ENCODE results near the gene FOXR1.
A peak's percentile ranks its signal among the peaks of the same experiment; 100 is the strongest.
"Not testable (repeated sequence)": the region's sequence is repeated elsewhere in the genome, so short reads cannot be mapped to it uniquely, and the experiment has no call there.

Gene FOXR1

GRCh38 chr11:118958577-118958976, 13.0 kb upstream of the FOXR1 start:
- no peak overlapping the region for H3K4me3 ChIP-seq (ENCODE audit: low read length)
- no peak for TF ChIP-seq CTCF (conservative IDR thresholded peaks at IDR 0.05; ENCODE audit: low read length)
- DNase-seq (ENCODE audit: low read depth), result no peak

DNA sequence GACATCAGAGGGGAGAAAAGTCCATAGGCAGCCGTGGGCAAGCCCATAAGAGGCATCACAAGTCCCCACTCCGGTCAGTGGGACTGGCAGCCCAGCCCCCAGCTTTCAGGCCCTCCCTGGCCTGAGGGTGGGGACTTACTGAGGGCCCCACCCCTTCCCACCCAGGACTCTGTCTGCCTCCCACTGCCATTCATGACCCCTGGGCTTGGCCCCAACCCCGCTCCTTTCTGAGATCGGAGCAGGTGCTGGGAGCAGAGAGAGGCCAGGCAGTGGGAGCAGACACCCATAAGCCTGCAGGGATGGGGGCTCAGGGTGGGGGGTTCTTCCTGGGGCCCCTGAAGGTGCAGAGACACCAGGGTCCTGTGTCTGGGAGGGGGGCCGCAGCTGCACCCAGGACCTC, 10.4 kb upstream of the FOXR1 start:
- TF ChIP-seq CTCF (conservative IDR thresholded peaks at IDR 0.05; ENCODE audit: low read length), result no peak
- H3K4me3 ChIP-seq (ENCODE audit: low read length), result no peak overlapping the region
- DNase-seq (ENCODE audit: low read depth), result no peak

DNA sequence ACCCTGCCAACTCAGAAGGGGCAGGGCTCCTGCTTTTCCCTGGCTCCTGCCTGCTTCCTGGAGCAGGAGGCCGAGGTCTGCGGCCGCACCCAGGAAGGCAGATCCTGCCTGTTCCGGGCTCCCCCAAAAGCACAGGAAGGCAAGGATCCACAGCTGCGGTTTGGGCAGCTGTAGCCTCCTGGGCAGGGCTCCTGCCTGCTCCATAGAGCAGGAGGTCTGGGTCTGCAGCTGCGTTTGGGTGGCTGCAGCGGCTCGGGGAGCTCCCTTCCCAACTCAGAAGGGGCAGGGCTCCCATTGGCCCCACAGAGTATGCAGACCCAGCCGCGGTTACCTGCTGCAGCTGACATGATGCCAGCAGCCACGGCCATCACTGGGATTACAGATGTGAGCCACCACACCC, 10.0 kb upstream of the FOXR1 start:
- no peak for TF ChIP-seq CTCF (conservative IDR thresholded peaks at IDR 0.05; ENCODE audit: low read length)
- no peak for DNase-seq (ENCODE audit: low read depth)
- no peak overlapping the region for H3K4me3 ChIP-seq (ENCODE audit: low read length)

DNA sequence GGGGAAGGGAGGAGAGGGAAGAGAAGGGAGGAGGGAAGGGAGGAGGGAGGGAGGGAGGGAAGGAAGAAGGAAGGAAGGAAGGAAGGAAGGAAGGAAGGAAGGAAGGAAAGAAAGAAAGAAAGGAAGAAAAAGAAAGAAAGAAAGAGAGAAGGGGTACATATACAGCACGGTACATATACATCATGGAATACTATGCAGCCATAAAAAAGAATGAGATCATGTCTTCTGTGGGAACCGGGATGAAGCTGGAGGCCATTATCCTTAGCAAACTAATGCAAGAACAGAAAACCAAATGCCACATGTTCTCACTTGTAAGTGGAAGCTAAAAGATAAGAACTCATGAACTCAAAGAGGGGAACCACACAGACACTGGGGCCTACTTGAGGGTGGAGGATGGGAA, 2.1 kb upstream of the FOXR1 start:
- not testable (repeated sequence) for DNase-seq (ENCODE audit: low read depth); H3K4me3 ChIP-seq (ENCODE audit: low read length)

- no peak for DNase-seq (ENCODE audit: low read depth)
- no peak for TF ChIP-seq CTCF (conservative IDR thresholded peaks at IDR 0.05; ENCODE audit: low read length)
- H3K4me3 ChIP-seq (ENCODE audit: low read length), result no peak overlapping the region
Measured at GRCh38 chr11:118973985-118974384, 2.4 kb downstream of the FOXR1 start.

- no peak for TF ChIP-seq CTCF (conservative IDR thresholded peaks at IDR 0.05; ENCODE audit: low read length)
- H3K4me3 ChIP-seq (ENCODE audit: low read length), result no peak overlapping the region
- peak; percentile 48 for DNase-seq (ENCODE audit: low read depth)
Measured at GRCh38 chr11:118975771-118976709, 4.5 kb downstream of the FOXR1 start.

GRCh38 chr11:118979434-118979833, 7.9 kb downstream of the FOXR1 start:
- H3K4me3 ChIP-seq (ENCODE audit: low read length), result no peak overlapping the region
- DNase-seq (ENCODE audit: low read depth), result no peak
- no peak for TF ChIP-seq CTCF (conservative IDR thresholded peaks at IDR 0.05; ENCODE audit: low read length)
